HepG2 (cell line): ENCODE data around the gene FAM117A. TPM values are rescaled to one million over a fixed set of nuclear protein-coding genes. Genes with fewer than 3 reads are reported as not detected.

Experiments used
- ATAC-seq: fragments of 200-7000 bp; cut with Tn5 transposase; 3 replicates; pipeline ENCODE4 v1.9.1; 2020; ENCODE audit warnings: mild to moderate bottlenecking, moderate library complexity
- BruUV-seq: library from RNA; stranded (reverse); fragments of 400-500 nt; replicated peaks from 2 replicates; lab custom pipeline; 2021; lab: Mats Ljungman, UMichigan
- CTCF ChIA-PET: fragments of 300-600 bp; formaldehyde crosslinking; extraction: SDS; loops from one replicate; lab custom pipeline; 2021; ENCODE audit warnings: low total read pairs, inconsistent platforms, low intra/inter-chr PET ratio; lab: Yijun Ruan, JAX
- POLR2A ChIA-PET: fragments of 350-600 bp; sonication (Branson Sonifier 250); formaldehyde crosslinking; loops from one replicate; lab custom pipeline; 2020; ENCODE audit warnings: antibody characterized with exemption, inconsistent platforms; lab: Yijun Ruan, JAX
- DNase-seq: peaks from one replicate; pipeline ENCODE4 v3.0.0-alpha.2; 2015; ENCODE audit warnings: low spot score
- FAIRE-seq: peaks from 3 replicates; lab custom pipeline; 2011; peaks lifted over from hg19 to GRCh38; lab: Jason Lieb, UNC
- H2AFZ ChIP-seq: one replicate; pipeline ENCODE4 v1.6.1; 2011; ENCODE audit warnings: low read length, inconsistent platforms
- H3K27ac ChIP-seq: fragments of 300-600 bp; 3 replicates; pipeline ENCODE4 v1.8.0; 2011; ENCODE audit warnings: mixed run types, mild to moderate bottlenecking, mixed read lengths, low read length, inconsistent platforms; ENCODE audit not compliant: insufficient read depth; ENCODE audit errors: extremely low read length
- H3K27me3 ChIP-seq, 2 experiments: fragments of 200-600 bp in 1 of 2; 2 replicates in 1 of 2; 3 replicates in 1 of 2; pipeline versions ENCODE4 v1.6.0 to v1.8.0; 2011; ENCODE audit warnings: low read length in 2 of 2, mild to moderate bottlenecking in 2 of 2, moderate library complexity in 2 of 2, inconsistent platforms in 1 of 2; ENCODE audit not compliant: insufficient read depth in 2 of 2, control insufficient read depth in 1 of 2
- H3K36me3 ChIP-seq, 2 experiments: fragments of 200-600 bp in 1 of 2; replicated peaks in 1 of 2; 2 replicates in 1 of 2; 3 replicates in 1 of 2; pipeline versions ENCODE4 v1.5.1 to v1.8.0; 2011; ENCODE audit warnings: low read length in 2 of 2, inconsistent platforms in 1 of 2; ENCODE audit not compliant: insufficient read depth in 2 of 2, control insufficient read depth in 1 of 2
- H3K4me1 ChIP-seq: 2 replicates; pipeline ENCODE4 v1.5.1; 2012; ENCODE audit warnings: low read length, inconsistent platforms; ENCODE audit not compliant: insufficient read depth
- H3K4me2 ChIP-seq: 2 replicates; pipeline ENCODE4 v1.6.0; 2011; ENCODE audit warnings: low read depth, low read length, inconsistent platforms
- H3K4me3 ChIP-seq, 3 experiments: fragments of 200-600 bp in 1 of 3; sonication (generic), shearing (Covaris generic) in 1 of 3; replicated peaks in 1 of 3; 2 replicates each; pipeline ENCODE4 v1.5.1; 2011 to 2016; ENCODE audit warnings: low read length in 3 of 3, inconsistent platforms in 2 of 3, low read depth in 2 of 3, mild to moderate bottlenecking in 2 of 3, control low read depth in 1 of 3, mixed read lengths in 1 of 3; ENCODE audit not compliant: insufficient read depth in 1 of 3
- H3K79me2 ChIP-seq: one replicate; pipeline ENCODE4 v1.6.1; 2011; ENCODE audit warnings: low read length, inconsistent platforms; ENCODE audit not compliant: insufficient read depth
- H3K9ac ChIP-seq: 2 replicates; pipeline ENCODE4 v1.6.0; 2011; ENCODE audit warnings: mild to moderate bottlenecking, low read depth, low read length, inconsistent platforms; ENCODE audit not compliant: insufficient read depth
- H3K9me3 ChIP-seq: 2 replicates; pipeline ENCODE4 v1.5.1; 2012; ENCODE audit warnings: mild to moderate bottlenecking, low read length
- H4K20me1 ChIP-seq: 2 replicates; pipeline ENCODE4 v1.6.0; 2011; ENCODE audit warnings: inconsistent platforms, mild to moderate bottlenecking, low read length, moderate library complexity; ENCODE audit not compliant: insufficient read depth
- ATF7-NPFF ChIP-seq: sonication (generic); formaldehyde crosslinking; IDR thresholded peaks from 2 replicates; pipeline ENCODE4 v1.8.1; 2023; ENCODE audit warnings: mild to moderate bottlenecking, low read depth, missing genetic modification reagents, moderate library complexity
- MAZ ChIP-seq, 2 experiments: sonication (generic) in 1 of 2; formaldehyde crosslinking in 1 of 2; IDR thresholded peaks; 2 replicates each; pipeline versions ENCODE4 v1.5.0 to v1.6.1; 2012 to 2020; ENCODE audit warnings: low read depth in 2 of 2, mild to moderate bottlenecking in 2 of 2, borderline replicate concordance in 1 of 2, improper control_type of control experiment in 1 of 2, low read length in 1 of 2, missing genetic modification reagents in 1 of 2, moderate library complexity in 1 of 2
- NBN ChIP-seq: fragments of 450-650 bp; conservative IDR thresholded peaks from 2 replicates; pipeline ENCODE4 v1.6.1; 2017
- POLR2G ChIP-seq: fragments of 200-400 bp; formaldehyde crosslinking; IDR thresholded peaks from 2 replicates; pipeline ENCODE4 v1.6.1; 2018; ENCODE audit warnings: mild to moderate bottlenecking, low read depth, low read length, moderate library complexity
- RBM22 ChIP-seq: fragments of 200-400 bp; formaldehyde crosslinking; optimal IDR thresholded peaks from 2 replicates; pipeline ENCODE3; 2017; ENCODE audit warnings: mild to moderate bottlenecking, low read length, moderate library complexity
- SKI ChIP-seq: fragments of 450-650 bp; IDR thresholded peaks from one replicate; pipeline ENCODE4 v1.6.1; 2018; ENCODE audit warnings: mild to moderate bottlenecking; ENCODE audit not compliant: partially characterized antibody
- SP1 ChIP-seq, 2 experiments: fragments of 450-650 bp in 1 of 2; sonication (generic) in 1 of 2; formaldehyde crosslinking in 1 of 2; IDR thresholded peaks; 2 replicates each; pipeline versions ENCODE4 v1.4.0 to v1.6.1; 2016 to 2020; ENCODE audit warnings: missing genetic modification reagents in 1 of 2
- SUZ12 ChIP-seq: fragments of 150-350 bp; IDR thresholded peaks from 2 replicates; pipeline ENCODE4 v1.6.1; 2014; ENCODE audit warnings: low read depth, low read length
- ZNF543 ChIP-seq: sonication (generic); formaldehyde crosslinking; IDR thresholded peaks from 2 replicates; pipeline ENCODE4 v1.4.0; 2020; ENCODE audit warnings: mild to moderate bottlenecking, missing genetic modification reagents
- ZNF615 ChIP-seq: sonication (generic); formaldehyde crosslinking; IDR thresholded peaks from 2 replicates; pipeline ENCODE4 v1.5.0; 2020; ENCODE audit warnings: mild to moderate bottlenecking, missing genetic modification reagents, borderline replicate concordance
- ZNF790 ChIP-seq: sonication (generic); formaldehyde crosslinking; IDR thresholded peaks from 2 replicates; pipeline ENCODE4 v1.8.0; 2022; ENCODE audit warnings: missing genetic modification reagents, mild to moderate bottlenecking, borderline replicate concordance
- WGBS: methylation state at CpG from one replicate; pipeline ENCODE4 v1.1.6; 2017; ENCODE audit warnings: low lambda C conversion rate; 5-methylcytosine and 5-hydroxymethylcytosine counted together
- in situ Hi-C: cut with HindIII; loops from 2 replicates; pipeline ENCODE4 v1.10.0; 2017; ENCODE audit warnings: low pct_unique_long_range_greater_than_20kb; ENCODE audit not compliant: extremely low pct_ligation_motif_present
- intact Hi-C: fragments of 100-400 bp; cut with micrococcal nuclease; formaldehyde crosslinking; loops from one replicate; pipeline ENCODE4 v1.10.0; 2022; ENCODE audit not compliant: unreplicated experiment
- polyA plus RNA-seq, 8 experiments: library from polyadenylated mRNA; depleted of rRNA in 3 of 8; stranded (reverse) in 7 of 8; unstranded in 1 of 8; fragments of >200 nt; fragmentation: Illumina TruSeq in 4 of 8; extraction: Trizol in 4 of 8; gene quantifications; 2 replicates each; pipeline versions ENCODE4 v1.2.1 to v1.2.3, GENCODE V29; 2011 to 2016; ENCODE audit warnings: low read depth in 4 of 8, missing spikeins in 1 of 8, mixed read lengths in 1 of 8; ENCODE audit not compliant: insufficient read depth in 1 of 8
- total RNA-seq, 5 experiments: library from RNA; depleted of rRNA; stranded (reverse); fragments of >200 nt; fragmentation: Illumina TruSeq; extraction: Trizol; gene quantifications; 2 replicates each; pipeline ENCODE4 v1.2.3, GENCODE V29; 2016; ENCODE audit warnings: low read depth in 1 of 5

Gene FAM117A
- total and polyA plus RNA-seq, 2 of the 13 experiments (the other 11 are each of a cell fraction or from before 2014, with no cell fraction given) = 12.1 to 19.8 TPM

GRCh38 chr17:49703557-49704277 is 60.2 kb downstream of the FAM117A start (continued):
- no peak for TF ChIP-seq MAZ (IDR thresholded peaks at IDR 0.05; ENCODE audit: borderline replicate concordance, low read depth, low read length)
- no peak for TF ChIP-seq MAZ (CRISPR knock-in tag; IDR thresholded peaks at IDR 0.05; ENCODE audit: low read depth)
- no peak for TF ChIP-seq SP1 (IDR thresholded peaks at IDR 0.05)
- 0 out of 2 replicates have a peak, but pooled peaks have one; percentile 37 for TF ChIP-seq SP1 (CRISPR knock-in tag; IDR thresholded peaks at IDR 0.05)
- no peak for TF ChIP-seq POLR2G

DNA sequence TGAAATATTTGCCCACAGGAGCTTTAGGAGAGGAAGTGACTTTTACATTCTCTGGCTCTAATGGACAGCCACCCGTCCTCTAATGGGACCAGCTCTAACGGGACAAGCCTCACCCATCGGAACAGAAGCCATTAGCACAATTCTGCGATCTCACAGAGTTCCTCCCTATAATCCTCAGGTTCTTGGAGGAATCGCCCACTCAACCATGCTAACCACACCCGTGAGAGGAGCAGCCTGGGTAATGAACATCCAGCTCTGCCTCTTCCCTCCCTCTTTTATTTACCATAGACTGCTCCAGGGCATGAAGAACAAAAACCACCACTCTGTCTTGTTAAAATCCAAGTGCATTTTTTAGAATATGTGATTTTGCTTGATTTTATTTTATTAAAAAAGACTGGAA is 63.0 kb downstream of the FAM117A start:
- Histone ChIP-seq H3K9me3 (no peaks in the 10 kb centered on the region), H3K79me2 (peaks cover 4% of the 10 kb centered on the region), H3K27me3 (no peaks in the 10 kb centered on the region), H2AFZ (no peak overlapping the region), H3K27ac (no peak overlapping the region), H3K4me2 (no peak overlapping the region), H3K9ac (no peak overlapping the region), H3K36me3 (peaks cover 31 to 46% of the 10 kb centered on the region in 2 experiments), H3K4me3 (no peak overlapping the region), H4K20me1 (0 out of 2 replicates have a peak, but pooled peaks cover 3% of the 10 kb centered on the region), H3K4me1 (peaks cover 33% of the 10 kb centered on the region)
- BruUV-seq = no TSS peak
- WGBS = 92% methylated on average over 6 of the region's 6 CpGs
- CTCF ChIA-PET = interaction anchor here (1.2 to 4.5 kb wide), 2 partner anchors 133 to 143 kb away, joined by 3 to 70 read pairs; no protein-coding TSS in a partner anchor
- POLR2A ChIA-PET = interaction anchor here (1.1 kb wide), 1 partner anchor 133 kb away, joined by 4 read pairs; no protein-coding TSS in a partner anchor
- intact Hi-C loops = no loop called here
- FAIRE-seq = no peak
- DNase-seq = no peak
- in situ Hi-C loops = loop anchor here (5.0 to 10.0 kb wide), 2 partner anchors 134 to 266 kb away; no protein-coding TSS in a partner anchor
- TF ChIP-seq RBM22 (peak; percentile 48), ZNF615 (CRISPR knock-in tag) (no peak), SUZ12 (no peak), ZNF543 (CRISPR knock-in tag) (no peak), ATF7-NPFF (CRISPR knock-in tag) (no peak), SKI (no peak), ZNF790 (CRISPR knock-in tag) (no peak), NBN (no peak)
- ATAC-seq = no peak
